ENCODE results near the gene CIDEB.
A peak's percentile ranks its signal among the peaks of the same experiment; 100 is the strongest.

CIDEB gene

DNA sequence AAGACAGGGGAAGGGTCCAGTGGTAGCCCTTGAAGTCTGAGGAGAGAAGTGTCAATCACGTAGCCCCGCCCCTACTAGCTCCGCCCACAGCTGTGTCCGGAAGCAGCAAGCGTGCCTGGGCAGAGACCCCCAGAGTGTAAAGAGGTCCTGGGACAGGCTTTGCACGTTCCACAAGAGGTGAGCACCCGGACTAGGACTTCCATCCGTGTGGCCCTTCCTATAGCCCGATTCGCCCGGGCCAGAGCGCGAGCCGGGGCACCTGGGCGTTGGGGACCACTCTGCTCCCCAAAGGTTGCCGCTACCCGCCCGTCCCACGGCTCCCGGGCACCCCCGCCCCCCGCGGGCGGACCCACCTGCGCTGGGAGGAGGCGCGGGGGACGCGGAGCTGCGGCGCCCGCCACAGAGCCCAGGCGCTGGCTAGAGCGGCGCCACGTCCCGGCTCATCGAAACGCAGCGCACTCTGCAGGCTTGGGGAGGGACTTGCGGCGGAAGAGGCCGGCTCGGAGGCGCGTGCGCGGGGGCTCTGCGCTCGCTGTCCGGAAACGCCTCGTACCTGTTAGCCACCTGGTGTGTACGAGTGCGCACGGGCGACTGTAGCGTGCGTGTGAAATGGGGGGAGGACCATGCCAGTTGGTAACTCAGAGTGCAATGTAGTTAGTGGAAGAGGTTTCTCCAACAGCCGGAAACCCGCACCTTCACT is 36.5 kb downstream of the CIDEB start, which contains the start of gene RABGGTA:
Gene RABGGTA, minus strand, starts transcription at position 464 of the 700 bp plus-strand sequence. CDS start 482 bp downstream, outside the sequence.
- Histone ChIP-seq H3K27me3 (ENCODE audit: insufficient read depth, poor library complexity, severe bottlenecking) (no peaks in the 10 kb centered on the region), H3K4me3 (replicated peaks; ENCODE audit: insufficient read depth, low read length) (peak within 1 kb of the TSS; percentile 71), H3K27ac (replicated peaks) (peak within 1 kb of the TSS; percentile 97)
- TF ChIP-seq, protein P1, sequence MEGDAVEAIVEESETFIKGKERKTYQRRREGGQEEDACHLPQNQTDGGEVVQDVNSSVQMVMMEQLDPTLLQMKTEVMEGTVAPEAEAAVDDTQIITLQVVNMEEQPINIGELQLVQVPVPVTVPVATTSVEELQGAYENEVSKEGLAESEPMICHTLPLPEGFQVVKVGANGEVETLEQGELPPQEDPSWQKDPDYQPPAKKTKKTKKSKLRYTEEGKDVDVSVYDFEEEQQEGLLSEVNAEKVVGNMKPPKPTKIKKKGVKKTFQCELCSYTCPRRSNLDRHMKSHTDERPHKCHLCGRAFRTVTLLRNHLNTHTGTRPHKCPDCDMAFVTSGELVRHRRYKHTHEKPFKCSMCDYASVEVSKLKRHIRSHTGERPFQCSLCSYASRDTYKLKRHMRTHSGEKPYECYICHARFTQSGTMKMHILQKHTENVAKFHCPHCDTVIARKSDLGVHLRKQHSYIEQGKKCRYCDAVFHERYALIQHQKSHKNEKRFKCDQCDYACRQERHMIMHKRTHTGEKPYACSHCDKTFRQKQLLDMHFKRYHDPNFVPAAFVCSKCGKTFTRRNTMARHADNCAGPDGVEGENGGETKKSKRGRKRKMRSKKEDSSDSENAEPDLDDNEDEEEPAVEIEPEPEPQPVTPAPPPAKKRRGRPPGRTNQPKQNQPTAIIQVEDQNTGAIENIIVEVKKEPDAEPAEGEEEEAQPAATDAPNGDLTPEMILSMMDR (IDR thresholded peaks at IDR 0.05; ENCODE audit: insufficient read depth, low read length): peak; percentile 67
- TF ChIP-seq GABPA (IDR thresholded peaks at IDR 0.05; ENCODE audit: low read depth) (peak; percentile 46; the same call in 1 of the 2 replicates), POLR2AphosphoS5 (IDR thresholded peaks at IDR 0.05; ENCODE audit: low read depth) (peak; percentile 97), SPI1 (IDR thresholded peaks at IDR 0.05; ENCODE audit: borderline replicate concordance, low read depth) (no peak)
- TF ChIP-seq, protein P2, sequence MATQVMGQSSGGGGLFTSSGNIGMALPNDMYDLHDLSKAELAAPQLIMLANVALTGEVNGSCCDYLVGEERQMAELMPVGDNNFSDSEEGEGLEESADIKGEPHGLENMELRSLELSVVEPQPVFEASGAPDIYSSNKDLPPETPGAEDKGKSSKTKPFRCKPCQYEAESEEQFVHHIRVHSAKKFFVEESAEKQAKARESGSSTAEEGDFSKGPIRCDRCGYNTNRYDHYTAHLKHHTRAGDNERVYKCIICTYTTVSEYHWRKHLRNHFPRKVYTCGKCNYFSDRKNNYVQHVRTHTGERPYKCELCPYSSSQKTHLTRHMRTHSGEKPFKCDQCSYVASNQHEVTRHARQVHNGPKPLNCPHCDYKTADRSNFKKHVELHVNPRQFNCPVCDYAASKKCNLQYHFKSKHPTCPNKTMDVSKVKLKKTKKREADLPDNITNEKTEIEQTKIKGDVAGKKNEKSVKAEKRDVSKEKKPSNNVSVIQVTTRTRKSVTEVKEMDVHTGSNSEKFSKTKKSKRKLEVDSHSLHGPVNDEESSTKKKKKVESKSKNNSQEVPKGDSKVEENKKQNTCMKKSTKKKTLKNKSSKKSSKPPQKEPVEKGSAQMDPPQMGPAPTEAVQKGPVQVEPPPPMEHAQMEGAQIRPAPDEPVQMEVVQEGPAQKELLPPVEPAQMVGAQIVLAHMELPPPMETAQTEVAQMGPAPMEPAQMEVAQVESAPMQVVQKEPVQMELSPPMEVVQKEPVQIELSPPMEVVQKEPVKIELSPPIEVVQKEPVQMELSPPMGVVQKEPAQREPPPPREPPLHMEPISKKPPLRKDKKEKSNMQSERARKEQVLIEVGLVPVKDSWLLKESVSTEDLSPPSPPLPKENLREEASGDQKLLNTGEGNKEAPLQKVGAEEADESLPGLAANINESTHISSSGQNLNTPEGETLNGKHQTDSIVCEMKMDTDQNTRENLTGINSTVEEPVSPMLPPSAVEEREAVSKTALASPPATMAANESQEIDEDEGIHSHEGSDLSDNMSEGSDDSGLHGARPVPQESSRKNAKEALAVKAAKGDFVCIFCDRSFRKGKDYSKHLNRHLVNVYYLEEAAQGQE (IDR thresholded peaks at IDR 0.05; ENCODE audit: insufficient replicate concordance, low read depth): peak; percentile 54
- DNase-seq (ENCODE audit: low read depth in 1 of 2, low spot score in 1 of 2): peak; percentile 86 to 87

DNA sequence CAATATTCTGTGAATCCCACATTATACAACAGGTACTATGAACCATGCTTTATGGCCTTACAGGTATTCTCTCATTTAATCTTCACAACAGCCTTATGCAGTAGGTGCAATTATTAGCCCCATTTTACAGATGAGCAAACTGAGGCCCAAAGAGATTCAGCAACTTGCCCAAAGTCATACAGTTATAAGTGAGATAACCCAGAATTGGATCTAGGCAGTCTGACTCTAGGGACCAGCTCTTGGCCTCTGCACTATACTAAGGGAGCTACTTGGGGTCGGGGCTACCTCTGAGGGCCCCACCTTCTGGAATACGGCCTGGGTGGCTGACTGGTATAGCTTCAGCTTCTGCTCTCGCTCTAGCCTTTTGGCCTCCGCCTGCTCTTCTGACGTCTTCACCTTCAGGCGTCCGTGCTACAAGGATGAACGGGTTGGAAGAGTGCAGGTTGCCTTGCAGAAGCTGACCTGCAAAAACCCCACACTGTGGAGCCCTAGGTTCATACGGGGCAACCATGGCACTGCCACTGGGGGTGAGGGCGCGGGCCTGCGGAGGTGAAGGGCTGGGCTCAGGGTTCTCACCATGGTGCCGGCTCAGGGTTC is 37.1 kb downstream of the CIDEB start:
- Histone ChIP-seq H3K4me3 (replicated peaks; ENCODE audit: insufficient read depth, low read length) (peak overlapping the region; percentile 71), H3K27ac (replicated peaks) (peak overlapping the region; percentile 97), H3K27me3 (ENCODE audit: insufficient read depth, poor library complexity, severe bottlenecking) (no peaks in the 10 kb centered on the region)
- no peak for DNase-seq (ENCODE audit: low read depth in 1 of 2, low spot score in 1 of 2)
- no peak for TF ChIP-seq GABPA (IDR thresholded peaks at IDR 0.05; ENCODE audit: low read depth)
- TF ChIP-seq, protein P2 (IDR thresholded peaks at IDR 0.05; ENCODE audit: insufficient replicate concordance, low read depth): no peak

DNA sequence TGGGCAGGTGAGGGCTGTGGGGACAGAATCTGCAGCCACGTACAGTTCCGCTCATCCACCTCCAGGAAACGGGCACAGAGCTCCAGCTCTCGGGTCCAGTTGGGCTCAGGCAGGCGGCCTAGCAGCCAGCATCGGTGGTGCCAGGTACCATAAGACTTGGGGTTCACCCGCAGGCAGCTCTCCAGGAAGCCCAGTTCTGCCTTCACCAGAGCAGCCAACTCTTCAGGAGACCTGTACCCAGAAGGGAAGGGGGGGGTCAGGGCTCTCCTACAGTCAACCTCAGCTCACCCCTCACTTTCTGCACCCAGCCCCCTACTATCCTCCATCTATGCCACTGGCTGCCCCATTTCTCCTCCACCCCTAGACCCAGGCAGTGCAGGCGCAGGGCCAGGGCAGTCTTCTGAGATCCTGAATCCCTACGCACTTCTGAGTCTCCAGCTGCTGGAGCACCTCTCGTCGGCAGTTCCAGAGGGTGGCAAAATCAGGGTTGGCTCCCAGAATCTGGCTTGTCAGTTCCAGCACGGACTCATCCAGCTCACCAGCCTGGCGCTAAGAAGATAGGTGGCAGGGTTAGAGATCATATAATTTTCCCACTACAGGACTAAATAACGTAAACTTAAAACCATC is 37.8 kb downstream of the CIDEB start:
- TF ChIP-seq SPI1 (IDR thresholded peaks at IDR 0.05; ENCODE audit: borderline replicate concordance, low read depth) (no peak), POLR2AphosphoS5 (IDR thresholded peaks at IDR 0.05; ENCODE audit: low read depth) (no peak), GABPA (IDR thresholded peaks at IDR 0.05; ENCODE audit: low read depth) (no peak)
- TF ChIP-seq, protein P2 (IDR thresholded peaks at IDR 0.05; ENCODE audit: insufficient replicate concordance, low read depth): no peak
- TF ChIP-seq, protein P1 (IDR thresholded peaks at IDR 0.05; ENCODE audit: insufficient read depth, low read length): no peak
- Histone ChIP-seq H3K27ac (replicated peaks) (no peak overlapping the region), H3K4me3 (replicated peaks; ENCODE audit: insufficient read depth, low read length) (no peak overlapping the region), H3K27me3 (ENCODE audit: insufficient read depth, poor library complexity, severe bottlenecking) (no peaks in the 10 kb centered on the region)
- no peak for DNase-seq (ENCODE audit: low read depth in 1 of 2, low spot score in 1 of 2)
